Spleen (tissue), 13 donors: Measurements from ENCODE around the gene IFT52. TPM values are rescaled to one million over a fixed set of nuclear protein-coding genes. Genes with fewer than 3 reads are reported as not detected.

Source experiments
- DNase-seq: peaks from one replicate; pipeline ENCODE4 v3.0.0-alpha.2; 2020
- H3K27ac ChIP-seq, 8 donors: fragments of 200-600 bp; sonication (generic) in 7 of 8; 1 replicate in 4 of 8; 2 replicates in 4 of 8; pipeline versions ENCODE4 v1.5.0 to v1.8.0; 2016 to 2021; ENCODE audit warnings: inconsistent platforms in 4 of 8, mild to moderate bottlenecking in 4 of 8, moderate library complexity in 1 of 8
- H3K27me3 ChIP-seq, 7 donors: fragments of 200-600 bp; sonication (generic) in 6 of 7; replicated peaks in 1 of 7; 1 replicate in 4 of 7; 2 replicates in 3 of 7; pipeline versions ENCODE4 v1.5.0 to v1.8.0; 2016 to 2021; ENCODE audit warnings: inconsistent platforms in 3 of 7, mild to moderate bottlenecking in 1 of 7
- H3K36me3 ChIP-seq, 6 donors: fragments of 200-600 bp; sonication (generic) in 5 of 6; 1 replicate in 4 of 6; 2 replicates in 2 of 6; pipeline versions ENCODE4 v1.5.0 to v1.8.0; 2016 to 2021; ENCODE audit warnings: inconsistent platforms in 2 of 6
- H3K4me1 ChIP-seq, 6 donors: fragments of 200-600 bp; sonication (generic) in 5 of 6; 1 replicate in 3 of 6; 2 replicates in 3 of 6; pipeline versions ENCODE4 v1.5.0 to v1.8.0; 2016 to 2021; ENCODE audit warnings: inconsistent platforms in 3 of 6
- H3K4me3 ChIP-seq, 8 donors: fragments of 200-600 bp; sonication (generic) in 7 of 8; 1 replicate in 4 of 8; 2 replicates in 4 of 8; pipeline versions ENCODE4 v1.5.0 to v1.8.0; 2016 to 2021; ENCODE audit warnings: inconsistent platforms in 4 of 8, mild to moderate bottlenecking in 4 of 8, moderate library complexity in 2 of 8
- H3K9me3 ChIP-seq, 8 donors: fragments of 200-600 bp; sonication (generic) in 7 of 8; 1 replicate in 4 of 8; 2 replicates in 4 of 8; pipeline versions ENCODE4 v1.5.0 to v1.8.0; 2016 to 2021; ENCODE audit warnings: inconsistent platforms in 4 of 8
- CTCF ChIP-seq, 11 experiments: fragments of 200-600 bp in 7 of 11; fragments of 450-650 bp in 4 of 11; sonication (generic) in 4 of 11; IDR thresholded peaks in 8 of 11; conservative IDR thresholded peaks in 3 of 11; 1 replicate in 7 of 11; 2 replicates in 4 of 11; pipeline versions ENCODE4 v1.4.0 to v1.8.0; 2016 to 2021; ENCODE audit warnings: antibody characterized with exemption in 11 of 11, inconsistent platforms in 4 of 11, mild to moderate bottlenecking in 1 of 11
- POLR2A ChIP-seq, 3 donors: fragments of 450-650 bp; IDR thresholded peaks; one replicate each; pipeline ENCODE4 v1.5.1; 2017; ENCODE audit warnings: antibody characterized with exemption in 3 of 3, mild to moderate bottlenecking in 1 of 3
- POLR2AphosphoS5 ChIP-seq, 3 donors: sonication (generic); formaldehyde crosslinking; IDR thresholded peaks; one replicate each; pipeline ENCODE4 v1.5.1; 2017; ENCODE audit warnings: antibody characterized with exemption in 3 of 3
- WGBS, 5 donors: extraction: QIAGEN DNeasy Blood & Tissue Kit in 3 of 5; methylation state at CpG; one replicate each; pipeline versions ENCODE4 v1.1.5 to v1.1.7; 2013 to 2018; 5-methylcytosine and 5-hydroxymethylcytosine counted together
- intact Hi-C: fragments of 100-400 bp; cut with DNase I; formaldehyde crosslinking; loops from one replicate; pipeline ENCODE4 v1.15.0; 2023; ENCODE audit warnings: low total_unique reads
- long read RNA-seq, 2 donors: transcript quantifications; one replicate each; lab custom pipeline, GENCODE V29; 2026
- polyA plus RNA-seq, 3 donors: library from polyadenylated mRNA; stranded (reverse); fragments of 200-250 nt; gene quantifications; one replicate each; pipeline ENCODE4 v1.2.1, GENCODE V29; 2013
- total RNA-seq, 7 donors: library from RNA; depleted of rRNA in 3 of 7; stranded (reverse); fragments of >200 nt in 3 of 7; fragmentation: NEBNext Ultra II Directional in 4 of 7; extraction: Animal tissue kit (Norgen Biotek cat#: 25700) in 4 of 7; gene quantifications; one replicate each; pipeline versions ENCODE4 v1.1.0 to v1.2.1, GENCODE V29; 2016 to 2021
- donor health status: healthy with polysubstance abuse.
- donor health status: DM: no; HTN: no; CAD: no; lungs with moderate emphysema.
- donor health status: DM: no; HTN: no; CAD: no.
- donor health status: Bipolar disorder and iron deficiency.
- donor health status: healthy.
- donor health status: DM: no; HTN: no; CAD: no.
- donor health status: DM: yes; HTN: yes; CAD: no.

IFT52 gene, protein sequence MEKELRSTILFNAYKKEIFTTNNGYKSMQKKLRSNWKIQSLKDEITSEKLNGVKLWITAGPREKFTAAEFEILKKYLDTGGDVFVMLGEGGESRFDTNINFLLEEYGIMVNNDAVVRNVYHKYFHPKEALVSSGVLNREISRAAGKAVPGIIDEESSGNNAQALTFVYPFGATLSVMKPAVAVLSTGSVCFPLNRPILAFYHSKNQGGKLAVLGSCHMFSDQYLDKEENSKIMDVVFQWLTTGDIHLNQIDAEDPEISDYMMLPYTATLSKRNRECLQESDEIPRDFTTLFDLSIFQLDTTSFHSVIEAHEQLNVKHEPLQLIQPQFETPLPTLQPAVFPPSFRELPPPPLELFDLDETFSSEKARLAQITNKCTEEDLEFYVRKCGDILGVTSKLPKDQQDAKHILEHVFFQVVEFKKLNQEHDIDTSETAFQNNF
- 10 to 100 TPM; 15.4 to 26.4 (median 23.3) TPM for total RNA-seq
- polyA plus RNA-seq, result 10 to 100 TPM; 14.4 to 16.4 (median 15.9) TPM
- long read RNA-seq, donor 1, transcript IFT52-201 (14 exons, 1,757 nt), result major isoform, 7 of 18 reads
- long read RNA-seq, donor 1, transcript IFT52-202 (14 exons, 1,599 nt), result major isoform, 7 of 18 reads
- long read RNA-seq, donor 1, partial matches to known transcripts, result 0 of 18 reads
- long read RNA-seq, donor 1, other reads (novel, unspliced or antisense), result 0 of 18 reads
- long read RNA-seq, donor 2, partial matches to known transcripts, result 0 of 6 reads
- long read RNA-seq, donor 2, other reads (novel, unspliced or antisense), result 0 of 6 reads

GRCh38 chr20:43590392-43591303 lies at the start of gene IFT52:
TSS of gene IFT52 (plus strand) at chr20:43590937. CDS start at chr20:43594699, 3,762 bp downstream.
- H3K9me3 ChIP-seq, result no peaks in the 10 kb centered on the region
- TF ChIP-seq CTCF (IDR thresholded peaks at IDR 0.05 in 8 of 11, conservative IDR thresholded peaks at IDR 0.05 in 3 of 11) (peak in 2 of 11 experiments; percentile 4 to 15), POLR2AphosphoS5 (IDR thresholded peaks at IDR 0.05) (peak; percentile 91 to 92 (median 91)), POLR2A (IDR thresholded peaks at IDR 0.05) (peak in 2 of 3 donors; percentile 14 to 19)
- H3K4me1 ChIP-seq, result peaks cover 9 to 29% (median 22%) of the 10 kb centered on the region in 6 donors
- intact Hi-C loops, result no loop called here
- H3K4me3 ChIP-seq, result peak within 1 kb of the TSS; percentile 72 to 99 (median 87)
- H3K27me3 ChIP-seq, result no peaks in the 10 kb centered on the region
- 0% methylated on average over 47 to 68 of the region's 68 CpGs for WGBS, 5 donors
- peak within 1 kb of the TSS; percentile 77 to 94 (median 92) for H3K27ac ChIP-seq
- peak; percentile 98 for DNase-seq
- H3K36me3 ChIP-seq, result peaks cover 0 to 13% (median 12%) of the 10 kb centered on the region in 6 donors

DNA sequence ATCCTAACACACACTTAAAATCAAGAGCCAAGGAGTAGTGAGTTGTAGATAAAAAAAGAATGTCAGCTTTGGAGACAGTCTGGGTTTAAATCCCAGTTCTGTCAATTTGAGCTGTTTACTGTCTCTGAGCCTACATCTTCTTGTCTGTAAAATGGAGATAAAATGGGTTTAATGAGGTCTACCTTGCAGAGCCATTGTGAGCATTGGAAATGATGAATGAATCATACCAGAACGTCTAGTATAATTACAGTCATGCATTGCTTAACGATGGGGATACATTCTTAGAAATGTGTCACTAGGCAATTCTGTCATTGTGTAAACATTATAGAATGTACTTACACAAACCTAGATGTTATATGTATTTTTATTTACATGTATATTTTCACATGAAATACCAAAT lies 49.5 kb upstream of the IFT52 start:
- peaks cover 0 to 40% (median 3%) of the 10 kb centered on the region in 6 donors for H3K36me3 ChIP-seq
- 66 to 77% (median 73%) methylated on average over 2 of the region's 2 CpGs for WGBS, 5 donors
- DNase-seq, result no peak
- H3K27me3 ChIP-seq, result no peaks in the 10 kb centered on the region
- no peaks in the 10 kb centered on the region for H3K9me3 ChIP-seq
- intact Hi-C loops, result no loop called here
- TF ChIP-seq POLR2AphosphoS5 (IDR thresholded peaks at IDR 0.05) (no peak), CTCF (IDR thresholded peaks at IDR 0.05 in 8 of 11, conservative IDR thresholded peaks at IDR 0.05 in 3 of 11) (no peak), POLR2A (IDR thresholded peaks at IDR 0.05) (no peak)
- no peak overlapping the region for H3K4me3 ChIP-seq
- no peak overlapping the region for H3K27ac ChIP-seq
- peaks cover 0 to 13% (median 0%) of the 10 kb centered on the region in 6 donors for H3K4me1 ChIP-seq

DNA sequence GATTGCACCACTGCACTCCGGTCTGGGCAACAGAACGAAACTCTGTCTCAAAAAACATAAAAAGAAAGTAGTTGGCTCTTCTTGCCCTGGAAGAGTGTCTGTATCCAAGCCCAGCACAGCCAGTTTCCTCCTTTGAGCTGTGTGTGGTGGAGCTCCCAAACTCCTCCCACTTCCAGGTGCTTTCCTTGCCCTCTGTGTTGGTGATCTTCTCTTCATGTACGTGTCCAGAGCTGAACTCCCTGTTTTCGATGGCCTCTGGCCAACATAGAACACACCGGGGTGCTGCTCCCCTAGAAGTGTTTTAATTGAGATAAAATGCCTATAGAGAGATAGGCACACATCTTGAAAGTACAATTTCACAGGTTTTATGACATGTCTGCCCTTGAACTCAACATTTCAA lies 48.6 kb upstream of the IFT52 start:
- no peak for TF ChIP-seq CTCF (IDR thresholded peaks at IDR 0.05 in 8 of 11, conservative IDR thresholded peaks at IDR 0.05 in 3 of 11)
- no peak for TF ChIP-seq POLR2A (IDR thresholded peaks at IDR 0.05)
- intact Hi-C loops, result no loop called here
- Histone ChIP-seq H3K36me3 (peaks cover 0 to 35% (median 3%) of the 10 kb centered on the region in 6 donors), H3K4me1 (peaks cover 0 to 13% (median 0%) of the 10 kb centered on the region in 6 donors), H3K27ac (no peak overlapping the region), H3K27me3 (no peaks in the 10 kb centered on the region), H3K4me3 (no peak overlapping the region), H3K9me3 (peaks cover 0 to 1% (median under 1%) of the 10 kb centered on the region in 8 donors)
- no peak for DNase-seq
- 81 to 91% (median 85%) methylated on average over 5 of the region's 5 CpGs for WGBS, 5 donors
